MM.1S (cell line): ENCODE results near the gene CSHL1.
"Not testable (repeated sequence)": the region's sequence is repeated elsewhere in the genome, so short reads cannot be mapped to it uniquely, and the experiment has no call there.

ENCODE experiments used
- DNase-seq: peaks from one replicate; pipeline ENCODE4 v3.0.0-alpha.2; 2015
- H2AFZ ChIP-seq: fragments of 300-600 bp; sonication (generic); 2 replicates; pipeline ENCODE4 v1.6.0; 2016; ENCODE audit warnings: antibody characterized with exemption, low read length
- H3F3A ChIP-seq: fragments of 300-600 bp; sonication (generic); 2 replicates; pipeline ENCODE4 v1.6.1; 2016; ENCODE audit warnings: mild to moderate bottlenecking, antibody characterized with exemption, low read length, moderate library complexity, mixed read lengths; ENCODE audit not compliant: insufficient read depth
- H3K27ac ChIP-seq: fragments of 300-600 bp; sonication (generic); 2 replicates; pipeline ENCODE4 v1.5.1; 2016; ENCODE audit warnings: mild to moderate bottlenecking, low read length
- H3K27me3 ChIP-seq: fragments of 300-600 bp; sonication (generic); replicated peaks from 2 replicates; pipeline ENCODE4 v1.6.0; 2016; ENCODE audit warnings: low read length; ENCODE audit not compliant: insufficient read depth
- H3K36me3 ChIP-seq: fragments of 300-600 bp; sonication (generic); replicated peaks from 2 replicates; pipeline ENCODE4 v1.6.1; 2016; ENCODE audit warnings: mild to moderate bottlenecking, low read length, mixed read lengths; ENCODE audit not compliant: insufficient read depth
- H3K4me1 ChIP-seq: fragments of 300-600 bp; sonication (generic); 2 replicates; pipeline ENCODE4 v1.6.1; 2016; ENCODE audit warnings: low read length, mixed read lengths
- H3K4me2 ChIP-seq: fragments of 300-600 bp; sonication (generic); 2 replicates; pipeline ENCODE4 v1.6.0; 2016; ENCODE audit warnings: low read depth, low read length
- H3K4me3 ChIP-seq: fragments of 300-600 bp; sonication (generic); 2 replicates; pipeline ENCODE4 v1.5.1; 2016; ENCODE audit warnings: low read length, mixed read lengths
- H3K79me2 ChIP-seq: fragments of 300-600 bp; sonication (generic); 2 replicates; pipeline ENCODE4 v1.6.1; 2016; ENCODE audit warnings: mixed run types, low read length, mixed read lengths
- H3K9ac ChIP-seq: fragments of 300-600 bp; sonication (generic); 2 replicates; pipeline ENCODE4 v1.6.1; 2016; ENCODE audit warnings: low read length, mixed read lengths
- H3K9me2 ChIP-seq: fragments of 300-600 bp; sonication (generic); replicated peaks from 2 replicates; pipeline ENCODE4 v1.6.1; 2016; ENCODE audit warnings: mild to moderate bottlenecking, low read length, mixed read lengths; ENCODE audit not compliant: insufficient read depth
- H3K9me3 ChIP-seq: fragments of 300-600 bp; sonication (generic); replicated peaks from 2 replicates; pipeline ENCODE4 v1.6.1; 2016; ENCODE audit warnings: mild to moderate bottlenecking, low read length, mixed read lengths; ENCODE audit not compliant: insufficient read depth
- H4K20me1 ChIP-seq: fragments of 300-600 bp; sonication (generic); 2 replicates; pipeline ENCODE4 v1.6.1; 2016; ENCODE audit warnings: mild to moderate bottlenecking, low read length, moderate library complexity, mixed read lengths; ENCODE audit not compliant: insufficient read depth
- CTCF ChIP-seq: fragments of 300-600 bp; sonication (generic); IDR thresholded peaks from 2 replicates; pipeline ENCODE4 v1.5.1; 2016; ENCODE audit warnings: antibody characterized with exemption, low read length, mixed read lengths
- EZH2 ChIP-seq: fragments of 300-600 bp; sonication (generic); optimal IDR thresholded peaks from 2 replicates; pipeline ENCODE3; 2017; ENCODE audit warnings: low read depth, mild to moderate bottlenecking, antibody characterized with exemption, low read length, mixed read lengths
- EZH2phosphoT487 ChIP-seq: fragments of 300-600 bp; sonication (generic); IDR thresholded peaks from 2 replicates; pipeline ENCODE4 v1.6.1; 2018; ENCODE audit warnings: antibody characterized with exemption, low read length

CSHL1 gene

DNA sequence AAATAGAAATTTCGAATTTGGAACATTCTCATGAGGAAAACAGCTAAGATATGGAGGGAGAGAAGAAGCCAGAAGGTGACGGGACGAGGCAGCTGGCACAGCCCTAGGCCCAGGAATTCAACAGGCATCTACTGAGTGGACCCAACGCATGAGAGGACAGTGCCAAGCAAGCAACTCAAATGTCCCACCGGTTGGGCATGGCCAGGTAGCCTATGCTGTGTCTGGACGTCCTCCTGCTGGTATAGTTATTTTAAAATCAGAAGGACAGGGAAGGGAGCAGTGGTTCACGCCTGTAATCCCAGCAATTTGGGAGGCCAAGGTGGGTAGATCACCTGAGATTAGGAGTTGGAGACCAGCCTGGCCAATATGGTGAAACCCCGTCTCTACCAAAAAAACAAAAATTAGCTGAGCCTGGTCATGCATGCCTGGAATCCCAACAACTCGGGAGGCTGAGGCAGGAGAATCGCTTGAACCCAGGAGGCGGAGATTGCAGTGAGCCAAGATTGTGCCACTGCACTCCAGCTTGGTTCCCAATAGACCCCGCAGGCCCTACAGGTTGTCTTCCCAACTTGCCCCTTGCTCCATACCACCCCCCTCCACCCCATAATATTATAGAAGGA lies 5.6 kb upstream of the CSHL1 start:
- no peaks in the 10 kb centered on the region for H3K36me3 ChIP-seq
- TF ChIP-seq EZH2 = no peak
- TF ChIP-seq EZH2phosphoT487 = no peak
- no peak for TF ChIP-seq CTCF
- H3K9ac ChIP-seq = no peak overlapping the region
- no peaks in the 10 kb centered on the region; the same call in 1 of the 2 replicates for H3K27me3 ChIP-seq
- H2AFZ ChIP-seq = no peak overlapping the region
- no peaks in the 10 kb centered on the region for H3K9me3 ChIP-seq
- no peaks in the 10 kb centered on the region for H3K79me2 ChIP-seq
- no peaks in the 10 kb centered on the region for H3K9me2 ChIP-seq
- no peaks in the 10 kb centered on the region for H3F3A ChIP-seq
- no peak overlapping the region for H3K27ac ChIP-seq
- DNase-seq = no peak
- no peaks in the 10 kb centered on the region for H3K4me1 ChIP-seq
- H3K4me2 ChIP-seq = no peak overlapping the region
- H4K20me1 ChIP-seq = no peaks in the 10 kb centered on the region
- no peak overlapping the region for H3K4me3 ChIP-seq

GRCh38 chr17:63915753-63916152 lies 4.7 kb upstream of the CSHL1 start:
- not testable (repeated sequence) for H2AFZ ChIP-seq, H3K9ac ChIP-seq, H3K4me1 ChIP-seq, H3K4me2 ChIP-seq, H3K4me3 ChIP-seq, H3K9me3 ChIP-seq, H3F3A ChIP-seq, H3K36me3 ChIP-seq, DNase-seq, H3K9me2 ChIP-seq, H3K27ac ChIP-seq, H3K79me2 ChIP-seq, H4K20me1 ChIP-seq, H3K27me3 ChIP-seq

DNA sequence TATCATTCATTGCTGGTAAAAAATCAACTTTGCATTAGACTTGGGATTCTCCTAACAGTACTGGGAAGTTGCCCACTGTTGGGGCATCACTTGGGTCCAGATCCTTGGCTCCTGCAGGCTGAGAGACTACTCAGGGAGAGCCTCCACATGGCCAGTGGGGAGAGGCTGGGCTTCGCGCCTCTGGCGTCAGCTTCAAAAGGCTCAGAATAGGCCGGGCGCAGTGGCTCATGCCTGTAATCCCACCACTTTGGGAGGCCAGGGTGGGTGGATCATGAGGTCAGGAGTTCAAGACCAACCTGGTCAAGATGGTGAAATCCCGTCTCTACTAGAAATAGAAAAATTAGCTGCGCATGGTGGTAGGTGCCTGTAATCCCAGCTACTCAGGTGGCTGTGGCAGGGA lies 3.4 kb upstream of the CSHL1 start:
- Histone ChIP-seq H3K9me3 (no peaks in the 10 kb centered on the region), H3K27me3 (no peaks in the 10 kb centered on the region; the same call in 1 of the 2 replicates), H3K9ac (no peak overlapping the region), H3K4me1 (no peaks in the 10 kb centered on the region), H4K20me1 (no peaks in the 10 kb centered on the region), H3F3A (no peaks in the 10 kb centered on the region), H3K9me2 (no peaks in the 10 kb centered on the region), H3K4me2 (no peak overlapping the region), H3K4me3 (no peak overlapping the region), H3K79me2 (no peaks in the 10 kb centered on the region), H3K27ac (no peak overlapping the region), H2AFZ (no peak overlapping the region), H3K36me3 (no peaks in the 10 kb centered on the region)
- DNase-seq = no peak
- TF ChIP-seq EZH2phosphoT487 = no peak
- no peak for TF ChIP-seq EZH2
- TF ChIP-seq CTCF = no peak

- H3K27ac ChIP-seq = no peak overlapping the region
- TF ChIP-seq EZH2 (no peak), CTCF (peak; percentile 52)
- DNase-seq = peak; percentile 20
- no peaks in the 10 kb centered on the region for H3K9me2 ChIP-seq
- H3K27me3 ChIP-seq = no peaks in the 10 kb centered on the region; the same call in 1 of the 2 replicates
- H3K4me2 ChIP-seq = no peak overlapping the region
- H3K9me3 ChIP-seq = no peaks in the 10 kb centered on the region
- H3F3A ChIP-seq = no peaks in the 10 kb centered on the region
- no peak overlapping the region for H3K4me3 ChIP-seq
- no peaks in the 10 kb centered on the region for H3K4me1 ChIP-seq
- H3K79me2 ChIP-seq = no peaks in the 10 kb centered on the region
- H4K20me1 ChIP-seq = no peaks in the 10 kb centered on the region
- H2AFZ ChIP-seq = no peak overlapping the region
- no peaks in the 10 kb centered on the region for H3K36me3 ChIP-seq
- H3K9ac ChIP-seq = no peak overlapping the region
These were observed 621 bp upstream of the CSHL1 start for GRCh38 chr17:63911657-63912100.
